ENCODE results near the gene SUGCT.

SUGCT gene

DNA sequence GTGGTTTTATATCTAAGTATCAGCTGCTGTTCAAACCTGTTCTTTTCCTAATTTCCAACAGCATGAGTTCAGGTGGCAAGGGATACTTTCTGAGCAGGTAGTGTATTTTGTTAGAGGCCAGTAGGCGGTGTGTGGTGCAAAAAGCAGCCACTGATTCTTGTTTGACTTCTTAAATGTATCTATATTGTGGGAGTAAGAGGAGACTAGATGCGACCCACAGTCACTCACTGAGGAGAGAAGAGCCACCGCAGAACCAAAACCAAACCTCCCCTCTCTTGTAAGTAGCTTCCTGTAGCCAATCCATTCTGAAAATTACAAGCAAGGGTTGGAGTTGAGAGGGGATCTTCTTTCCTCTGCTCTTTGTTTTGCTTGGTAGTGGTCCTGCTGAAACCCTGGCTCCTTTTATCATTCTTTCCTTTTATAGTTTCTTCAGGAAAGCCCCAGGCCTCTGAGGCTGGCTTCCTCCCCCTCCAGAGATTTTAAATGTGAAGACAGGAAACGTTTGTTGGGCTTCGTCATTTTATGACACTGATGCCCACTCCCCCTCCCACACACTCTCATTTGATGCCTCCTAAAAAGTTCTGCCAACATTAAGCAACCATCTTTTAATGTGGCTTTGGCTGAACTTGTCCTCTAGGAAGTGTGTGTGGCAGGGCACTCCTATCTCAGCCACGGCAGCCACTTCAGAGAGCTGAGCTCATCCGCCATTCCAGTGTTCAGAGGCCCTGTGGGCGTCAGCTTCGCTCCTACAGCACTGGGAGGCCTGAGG lies 566.0 kb downstream of the SUGCT start:
- DNase-seq, result no peak

DNA sequence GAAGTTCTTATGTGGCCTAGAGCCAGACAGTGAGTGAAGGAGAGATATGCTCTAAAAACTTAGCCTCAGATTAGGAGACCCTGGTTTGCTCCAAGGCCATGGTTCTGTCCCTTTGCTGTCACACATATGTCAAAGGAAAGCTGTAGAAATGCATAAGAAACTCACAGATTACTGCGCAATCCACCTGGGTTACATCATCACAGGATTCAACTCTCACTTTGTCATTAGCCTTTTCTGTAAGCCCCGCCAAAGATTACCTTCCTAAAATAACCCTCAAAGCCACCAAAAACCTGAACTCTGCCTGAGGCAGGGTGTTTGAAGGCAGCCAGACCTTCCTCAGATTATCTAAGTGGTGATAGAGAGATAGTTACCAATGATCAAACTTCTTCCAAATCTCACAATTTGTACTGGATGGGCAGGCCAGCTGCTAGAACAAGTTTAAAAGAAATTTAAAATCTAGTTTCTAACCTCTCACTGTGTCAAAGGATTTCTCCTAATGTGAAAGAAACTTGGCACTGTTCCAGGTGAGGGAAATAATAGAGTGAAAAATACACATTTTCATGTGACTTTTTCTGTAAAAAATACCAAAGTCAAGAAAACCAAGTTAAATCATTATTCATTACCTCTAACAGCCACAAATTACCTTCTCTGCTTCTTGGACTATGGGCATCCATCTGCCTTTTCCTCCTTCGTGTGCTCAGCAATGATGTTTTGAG lies 567.2 kb downstream of the SUGCT start:
- no peak for DNase-seq

DNA sequence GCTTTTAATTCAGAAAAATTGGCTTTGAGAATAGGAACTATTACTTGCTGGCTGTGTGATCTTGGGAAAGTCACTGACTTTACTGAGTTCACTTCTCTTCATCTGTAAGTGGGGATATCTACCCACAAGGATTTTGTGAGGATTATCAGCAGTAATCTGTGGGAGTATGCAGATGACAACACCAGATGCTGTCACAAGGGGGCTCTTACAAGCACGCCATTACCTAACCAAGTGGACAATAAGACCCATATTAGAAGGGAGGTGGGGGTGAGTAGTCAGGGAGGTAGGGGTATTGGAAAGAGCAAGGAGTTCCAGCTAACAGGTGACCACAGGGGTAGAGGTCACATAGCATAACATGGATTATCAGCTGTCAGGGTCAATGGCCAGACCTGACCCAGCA lies 569.4 kb downstream of the SUGCT start:
- no peak for DNase-seq

DNA sequence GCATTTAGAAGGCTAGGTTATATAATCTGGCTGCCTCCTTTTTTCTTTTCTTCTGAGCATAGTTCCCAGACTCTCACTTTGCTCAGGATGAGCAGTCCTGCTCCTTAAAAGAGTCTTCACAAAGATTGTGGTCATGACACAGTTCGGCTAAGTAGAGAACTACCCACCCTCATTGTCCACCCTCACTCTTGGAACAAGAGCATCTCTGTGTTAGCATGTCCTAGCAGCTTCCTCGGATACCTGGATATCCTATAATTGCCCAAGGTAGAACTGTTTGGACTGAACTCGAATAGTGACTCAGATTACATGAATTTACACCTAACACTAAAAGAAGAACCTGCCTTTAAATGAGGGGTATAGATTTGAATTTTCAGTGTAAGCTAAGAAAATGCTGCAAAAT lies 572.0 kb downstream of the SUGCT start:
- no peak for DNase-seq

DNA sequence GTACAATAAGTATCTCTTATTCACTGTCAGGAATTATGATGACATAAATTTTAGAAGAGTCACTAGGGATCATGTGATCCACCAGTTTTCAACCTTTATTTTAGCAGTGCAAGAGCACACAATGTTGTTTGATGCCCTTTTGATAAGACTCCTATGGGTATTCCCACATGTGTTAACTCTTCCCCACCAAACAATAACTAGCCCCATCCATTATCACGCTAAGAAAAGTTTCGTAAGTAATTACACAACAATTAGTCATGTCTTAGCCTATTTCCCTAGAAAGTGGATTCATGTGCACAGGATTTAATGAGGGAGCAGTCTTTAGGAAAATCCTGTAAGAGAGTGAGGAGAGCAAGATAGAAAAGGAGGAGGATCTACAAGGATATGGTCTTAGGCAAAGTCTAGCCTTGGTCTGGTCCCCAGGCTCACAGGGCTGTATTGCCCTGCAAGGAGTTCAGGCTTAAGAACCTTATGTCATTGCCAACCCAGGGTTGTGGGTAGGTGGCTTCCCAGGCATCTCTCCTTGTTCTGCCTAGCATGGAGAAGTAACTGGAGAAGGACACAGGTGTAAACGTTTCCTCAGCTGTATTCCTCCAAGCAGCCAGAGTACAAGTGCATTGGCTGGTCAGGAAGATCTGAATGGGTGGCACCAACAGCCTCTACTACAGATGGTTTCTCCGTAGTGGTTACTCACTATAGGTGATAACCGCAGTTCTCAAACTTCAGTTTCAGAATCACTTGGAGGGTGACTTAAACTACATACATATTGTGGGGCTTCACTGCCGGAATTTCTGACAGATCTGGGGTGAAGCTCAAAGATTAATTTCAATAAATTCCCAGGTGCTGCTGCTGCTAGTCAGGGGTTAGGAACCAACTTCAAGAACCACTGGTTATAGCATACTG lies 574.5 kb downstream of the SUGCT start:
- DNase-seq, result no peak

DNA sequence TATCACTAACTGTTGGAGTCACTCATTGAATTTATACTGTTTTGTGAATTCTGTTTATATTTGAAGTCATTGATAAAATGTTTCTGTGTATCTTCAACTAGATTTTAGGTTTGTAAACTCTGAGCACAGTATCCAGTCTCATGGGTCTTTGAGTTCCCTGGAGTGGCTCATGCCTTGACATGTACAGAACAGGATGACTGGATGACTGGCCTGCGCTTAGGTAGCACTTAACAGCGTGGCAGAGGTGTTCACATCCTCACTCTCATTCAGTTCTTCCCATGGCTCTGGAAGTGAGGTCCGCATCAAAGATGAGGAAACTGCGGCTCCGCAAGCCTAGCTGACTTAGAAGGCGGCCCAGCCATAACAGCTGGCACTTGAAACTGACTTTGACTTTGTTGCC lies 576.9 kb downstream of the SUGCT start:
- no peak for DNase-seq

DNA sequence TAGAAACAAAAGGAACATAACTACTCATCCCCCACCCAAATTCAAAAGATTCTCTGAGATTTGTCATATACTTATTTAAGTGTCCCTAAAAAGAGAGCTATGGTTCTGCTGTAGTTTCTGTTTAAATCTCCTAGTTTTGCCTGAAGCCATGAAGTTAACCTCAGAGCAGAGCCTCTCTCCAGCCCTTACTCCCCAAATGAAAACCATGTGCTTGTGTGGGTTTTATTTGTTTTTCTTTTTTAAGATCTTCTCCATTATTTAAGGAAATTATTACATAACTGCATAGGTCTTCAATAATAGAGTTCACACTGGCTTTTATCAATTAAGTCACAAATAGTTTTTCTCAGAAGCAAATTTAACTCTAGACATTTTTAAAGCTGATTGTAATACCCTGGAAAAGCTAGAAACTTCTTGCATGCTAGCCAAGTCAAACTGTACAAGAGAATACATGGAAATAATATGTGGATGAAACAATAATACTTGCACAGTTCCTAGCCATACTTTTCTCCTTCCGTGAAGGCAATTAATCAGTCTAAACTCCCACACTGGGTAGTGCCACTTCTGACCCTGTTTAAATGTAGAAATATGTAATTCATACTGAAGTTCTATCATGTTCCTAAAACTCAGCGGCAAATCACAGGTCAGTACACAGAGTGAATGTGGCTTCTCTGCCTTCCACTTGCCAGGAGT lies 579.7 kb downstream of the SUGCT start:
- no peak for DNase-seq

DNA sequence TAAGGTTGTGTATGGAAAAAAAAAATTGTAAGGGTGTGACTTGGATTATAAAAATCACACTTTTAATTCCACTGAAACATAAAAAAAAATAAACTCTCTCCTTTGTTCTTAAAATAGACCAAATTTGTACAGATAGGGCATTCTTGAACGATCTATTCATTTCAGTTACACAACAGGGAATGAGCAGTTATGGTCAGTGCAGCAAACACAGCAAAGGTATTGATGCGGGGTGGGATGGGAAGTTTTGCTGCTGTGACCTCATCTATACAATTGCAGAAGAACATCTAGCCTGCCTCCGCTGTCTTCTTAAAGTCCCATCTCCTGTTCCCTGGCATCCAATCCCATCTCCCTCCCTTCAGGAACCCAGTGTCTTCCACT lies 580.2 kb downstream of the SUGCT start:
- no peak for DNase-seq

DNA sequence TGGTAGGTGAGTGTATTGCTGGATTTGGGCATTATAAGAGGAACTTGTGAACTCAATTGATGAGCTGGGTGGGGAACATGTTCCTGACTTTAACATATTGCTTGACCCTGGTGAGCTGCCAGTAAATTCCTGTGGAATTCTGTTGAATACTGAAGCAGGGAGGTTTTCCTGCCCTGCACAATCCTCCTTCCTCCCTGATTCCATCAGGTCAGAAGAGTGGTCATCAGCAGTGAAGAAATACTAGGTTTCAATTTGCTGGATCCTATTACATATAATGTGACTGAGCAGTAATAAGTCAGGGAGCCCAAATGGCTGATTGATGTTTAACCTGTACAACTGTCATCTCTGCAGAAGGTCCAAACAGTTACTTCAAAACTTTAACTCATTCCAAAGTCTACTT lies 581.2 kb downstream of the SUGCT start:
- DNase-seq, result no peak

DNA sequence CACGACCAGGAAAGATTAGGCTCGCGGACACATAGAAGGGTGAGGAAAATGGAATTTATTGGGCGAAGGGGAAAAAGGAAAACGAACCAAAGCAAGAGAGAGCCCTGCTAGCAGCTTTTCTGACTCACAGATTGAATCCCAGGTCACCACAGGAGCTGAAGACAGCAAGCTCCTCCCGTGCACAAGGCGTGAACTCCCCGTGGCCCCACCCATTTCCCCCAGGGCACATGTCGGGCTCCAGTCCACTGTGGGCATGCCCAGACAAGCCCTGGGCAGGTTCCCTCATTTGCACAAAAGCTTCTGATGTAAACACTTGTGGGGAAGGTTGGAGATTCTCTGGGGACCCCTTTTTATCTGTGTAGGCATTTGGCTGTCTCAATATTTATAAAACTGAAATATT lies 582.4 kb downstream of the SUGCT start:
- DNase-seq, result peak; percentile 22

DNA sequence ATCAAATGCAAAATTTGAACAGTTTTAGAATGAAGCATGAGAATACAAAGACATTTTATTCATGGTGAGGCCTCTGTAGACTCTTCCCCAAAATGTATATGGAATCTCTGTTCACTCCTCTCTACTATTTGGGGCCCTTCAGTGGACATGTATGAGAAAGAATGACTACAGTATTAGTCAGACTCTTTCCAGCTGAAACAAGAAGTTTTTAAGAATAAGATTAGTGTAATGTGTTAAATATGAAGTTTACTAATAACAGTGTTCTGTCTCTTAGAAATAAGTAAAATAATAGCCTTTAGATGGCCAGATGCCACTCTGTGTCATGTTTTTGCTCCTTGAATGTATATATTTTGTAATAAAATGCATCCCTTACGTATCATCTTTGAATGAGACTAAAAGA lies 585.6 kb downstream of the SUGCT start:
- DNase-seq, result no peak

DNA sequence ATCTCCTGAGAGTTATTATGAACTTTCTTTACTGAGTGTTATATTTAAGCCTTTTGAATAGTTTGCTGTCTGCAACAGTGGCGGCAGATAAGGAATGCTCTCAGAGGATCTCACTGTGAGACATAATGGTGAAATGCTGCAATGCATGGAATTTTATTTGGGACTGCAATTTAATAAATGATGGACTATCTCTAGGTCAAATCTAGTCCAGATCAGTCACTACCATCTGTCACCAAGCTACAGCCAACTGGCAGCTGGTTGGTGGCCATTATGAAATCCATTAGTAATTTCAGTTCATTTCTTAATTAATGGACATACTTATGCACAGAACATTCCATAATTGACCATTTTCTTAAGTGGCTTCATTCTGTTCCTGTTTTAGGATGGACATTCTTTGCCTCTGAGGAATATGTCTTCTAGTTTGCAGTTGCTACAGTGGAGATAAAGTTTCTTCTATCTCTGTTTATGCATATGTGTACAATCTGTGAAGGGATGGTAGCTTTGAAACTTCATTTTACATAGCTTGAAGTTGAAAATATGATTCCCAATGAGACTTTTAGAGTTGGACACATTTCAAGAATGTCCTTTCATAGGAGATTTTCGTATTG lies 586.6 kb downstream of the SUGCT start:
- no peak for DNase-seq

DNA sequence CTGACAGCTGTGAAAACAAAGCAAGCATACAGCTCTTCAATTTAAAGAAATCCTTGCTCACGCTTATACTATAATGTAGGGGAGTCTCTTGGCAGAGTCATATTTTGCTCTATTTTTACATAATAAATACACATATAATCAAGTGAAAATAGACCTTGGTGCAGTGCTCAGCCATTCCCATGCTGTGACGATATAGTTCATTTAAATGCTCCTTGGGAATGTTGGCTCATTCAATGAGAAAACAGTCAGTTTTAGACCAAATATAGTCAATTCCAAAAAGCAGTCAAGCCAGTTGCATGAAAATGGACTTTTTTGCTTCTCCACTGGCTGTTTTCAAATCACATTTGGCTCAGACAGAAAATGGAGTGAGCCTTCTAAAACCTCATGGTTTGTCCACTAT lies 587.4 kb downstream of the SUGCT start:
- no peak for DNase-seq

DNA sequence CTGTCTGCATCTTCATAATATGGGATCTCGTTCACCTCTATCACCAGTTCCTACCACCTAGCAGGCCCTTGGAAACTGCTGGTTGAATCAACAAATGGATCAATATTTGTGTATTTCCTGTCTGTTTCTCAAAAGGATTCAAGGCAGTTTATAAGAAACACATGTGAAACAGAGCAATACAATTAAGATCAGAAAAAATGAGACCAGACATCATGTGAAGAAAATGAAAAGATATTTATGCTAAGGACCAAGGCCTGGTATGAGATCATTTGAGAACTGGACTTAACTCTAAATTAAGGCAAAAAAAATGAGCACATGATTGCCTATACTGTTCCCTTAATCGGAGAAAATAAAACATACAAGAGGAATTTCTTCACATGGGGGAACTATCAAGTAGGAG lies 589.0 kb downstream of the SUGCT start:
- DNase-seq, result no peak

DNA sequence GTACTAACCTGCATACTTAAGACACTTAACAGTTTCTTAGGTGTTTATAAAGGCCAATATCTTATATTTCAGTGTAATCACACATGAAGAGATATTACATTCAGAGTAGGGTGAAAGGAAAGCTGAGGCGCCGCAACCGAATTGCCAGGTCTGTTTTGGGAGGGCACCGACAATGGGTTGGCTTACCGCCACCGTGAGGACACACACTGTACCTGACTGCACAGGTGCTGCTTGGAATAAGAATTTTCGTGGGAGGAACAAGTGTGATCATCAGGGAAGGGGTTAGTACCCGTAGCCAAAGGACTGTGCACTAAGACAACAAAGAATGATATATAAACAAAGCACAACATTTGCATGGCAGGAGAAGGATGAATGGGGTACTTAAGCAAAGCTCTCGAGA lies 591.8 kb downstream of the SUGCT start:
- DNase-seq, result no peak

DNA sequence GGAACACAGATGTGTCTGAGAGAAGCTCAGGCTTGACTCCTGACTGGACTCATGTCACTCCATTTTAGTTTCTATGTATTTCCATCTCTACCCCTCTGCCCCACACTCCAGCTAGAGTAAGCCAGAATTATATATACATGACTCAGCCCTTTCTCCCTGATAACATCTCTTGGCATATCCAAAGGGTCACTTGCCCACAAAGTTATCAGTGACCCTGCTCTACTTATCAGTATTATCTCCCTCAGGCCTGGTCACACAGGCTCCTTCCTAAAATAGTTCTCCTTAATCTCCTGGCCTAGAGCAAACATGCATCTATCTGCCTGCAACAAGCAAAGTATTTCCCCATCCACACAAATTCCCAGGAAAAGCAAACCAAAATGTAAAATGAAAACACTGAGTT lies 598.3 kb downstream of the SUGCT start:
- DNase-seq, result no peak

DNA sequence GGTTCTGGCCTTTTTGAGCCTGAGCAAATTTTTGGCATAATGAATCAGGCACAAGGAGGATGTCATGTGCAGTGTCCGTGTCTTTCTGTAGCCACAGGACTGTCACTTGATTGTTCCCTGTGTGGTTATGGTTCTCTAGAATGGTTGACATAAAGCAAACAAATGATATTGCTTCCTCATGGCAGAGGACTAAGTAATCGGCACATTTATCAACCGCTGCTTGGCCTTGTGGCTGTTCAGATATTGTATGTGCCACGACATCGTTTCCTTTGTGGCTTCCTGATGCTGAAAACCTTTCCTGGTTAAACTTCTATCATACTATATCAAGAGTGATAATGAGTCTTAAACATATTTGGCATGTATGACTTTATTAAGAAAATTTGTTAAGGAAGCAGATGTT lies 598.8 kb downstream of the SUGCT start:
- no peak for DNase-seq

DNA sequence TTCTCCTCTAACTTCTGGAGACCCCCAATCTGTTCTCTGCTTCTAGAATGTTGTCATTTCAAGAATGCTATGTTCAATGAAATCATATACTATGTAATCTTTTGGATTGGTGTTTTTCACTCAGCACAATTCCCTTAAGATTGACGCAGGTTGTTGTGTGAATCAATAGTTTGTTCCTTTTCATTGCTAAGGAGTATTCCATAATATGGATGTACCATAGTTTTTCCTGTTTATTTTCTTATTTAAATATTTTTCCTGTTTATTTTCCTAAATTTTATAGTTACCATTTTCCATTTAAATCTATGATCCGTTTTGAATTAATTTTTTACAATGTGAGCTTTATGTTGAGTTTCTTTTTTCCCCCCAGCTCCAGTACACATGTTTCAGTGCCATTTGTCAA lies 604.5 kb downstream of the SUGCT start:
- no peak for DNase-seq

DNA sequence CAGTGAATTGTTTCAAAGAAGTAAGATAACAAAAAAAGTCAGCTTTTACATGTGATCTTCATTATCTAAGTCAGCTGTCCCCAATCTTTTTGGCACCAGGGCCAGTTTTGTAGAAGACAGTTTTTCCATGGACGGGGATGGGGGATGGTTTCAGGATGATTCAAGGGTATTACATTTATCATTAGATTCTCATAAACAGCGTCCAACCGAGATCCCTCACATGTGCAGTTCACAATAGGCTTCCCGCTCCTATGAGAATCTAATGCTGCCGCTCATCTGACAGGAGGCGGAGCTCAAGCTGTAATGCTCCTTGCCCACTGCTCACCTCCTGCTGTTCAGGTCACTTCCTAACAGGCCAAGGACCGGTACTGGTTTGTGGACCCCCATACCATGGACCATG lies 607.5 kb downstream of the SUGCT start:
- DNase-seq, result no peak

DNA sequence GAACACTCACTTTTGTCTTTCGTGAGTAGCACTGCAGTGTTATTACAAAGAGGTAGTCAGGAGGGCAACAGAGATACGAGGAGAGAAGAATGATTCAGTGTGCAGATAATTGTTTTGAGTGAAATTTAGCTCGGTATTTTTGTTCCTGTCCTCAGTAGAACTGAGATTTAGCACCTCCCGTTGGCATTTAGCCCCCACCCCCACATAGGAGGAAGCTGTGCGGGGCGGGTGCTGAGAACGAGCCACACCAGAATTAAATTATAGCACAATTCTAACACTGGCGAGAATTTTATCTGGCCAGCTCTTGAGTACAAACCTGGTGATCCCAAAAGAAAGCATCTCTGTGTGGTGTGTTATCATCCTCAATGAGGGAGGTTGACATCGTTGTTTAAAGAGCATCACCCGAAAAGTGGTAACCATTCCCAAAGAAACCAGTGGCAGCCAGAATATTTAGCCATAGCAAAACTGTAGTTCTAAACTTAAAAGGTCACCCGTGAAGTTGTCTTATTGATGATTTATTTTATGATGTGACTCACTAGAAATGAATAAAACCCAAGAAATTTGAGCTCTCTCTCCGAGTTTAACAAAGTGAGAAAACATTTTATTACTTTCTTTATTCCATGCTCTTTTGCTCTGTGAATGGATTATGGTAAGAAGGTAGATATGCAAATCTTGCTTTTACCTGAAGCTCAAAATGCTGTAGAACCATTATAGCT lies 612.2 kb downstream of the SUGCT start:
- DNase-seq, result no peak

DNA sequence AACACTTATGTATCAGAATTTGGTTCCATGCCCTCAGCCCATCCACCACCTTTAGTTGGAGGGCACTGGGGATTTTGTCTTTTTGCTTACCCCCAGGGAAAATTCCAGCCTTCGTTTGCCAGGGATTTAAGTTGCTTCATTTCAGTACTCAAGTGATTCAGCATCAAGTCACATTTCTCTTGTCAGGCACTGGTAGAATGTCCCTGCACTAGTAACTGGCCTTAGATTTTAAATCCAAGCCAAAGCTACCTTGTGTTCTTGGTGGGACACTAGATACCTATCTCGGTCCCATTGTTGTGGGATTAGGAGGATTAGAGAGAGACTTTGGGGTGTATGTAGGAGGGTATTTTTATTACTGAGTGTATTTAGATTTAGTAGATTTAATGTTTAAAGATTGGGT lies 613.1 kb downstream of the SUGCT start:
- no peak for DNase-seq

DNA sequence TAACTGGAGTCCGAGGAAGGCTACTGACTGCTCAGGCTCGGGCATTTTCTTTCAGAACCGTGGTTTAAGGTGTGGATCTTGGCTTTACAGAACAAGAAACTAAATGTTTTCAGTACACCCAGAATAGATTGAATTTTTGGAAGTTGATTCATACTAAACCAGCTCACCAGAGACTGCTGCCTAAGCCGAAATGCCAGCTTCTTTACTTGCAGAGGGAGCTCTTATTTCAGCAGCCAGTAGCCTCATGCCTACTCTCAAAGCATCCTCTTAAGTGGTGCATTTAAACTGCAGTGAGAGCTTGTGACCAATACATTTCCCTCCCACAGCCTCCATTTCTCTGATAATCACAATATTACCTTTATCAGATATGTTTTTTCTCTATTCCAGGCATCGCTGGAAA lies 615.1 kb downstream of the SUGCT start:
- DNase-seq, result no peak
